NCI-H345 (cell line): ENCODE results near the gene LRRC1.

ENCODE experiments used
- DNase-seq: peaks from one replicate; lab custom pipeline; 2025; lab: John Stamatoyannopoulos, UW

The LRRC1 gene

DNA sequence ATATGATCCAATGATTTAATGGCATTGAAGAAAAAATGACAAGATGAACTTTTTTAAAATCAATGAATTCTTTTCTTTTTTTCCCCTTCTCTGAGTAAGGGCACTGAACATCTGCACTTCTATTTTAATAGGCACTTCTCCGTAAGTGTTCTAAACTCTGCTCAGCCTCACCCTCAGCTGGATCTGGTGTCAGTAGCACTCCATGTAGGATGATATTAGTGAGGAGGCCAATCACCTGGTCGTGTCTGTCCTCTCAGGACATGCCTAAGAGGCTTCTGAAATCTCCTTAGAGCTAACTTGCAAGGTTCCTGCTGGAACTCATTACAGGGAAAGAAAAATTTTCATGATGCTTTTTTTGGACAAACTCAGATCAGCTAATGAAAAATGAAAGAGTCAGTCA, 167.8 kb downstream of the LRRC1 start:
- no peak for DNase-seq

DNA sequence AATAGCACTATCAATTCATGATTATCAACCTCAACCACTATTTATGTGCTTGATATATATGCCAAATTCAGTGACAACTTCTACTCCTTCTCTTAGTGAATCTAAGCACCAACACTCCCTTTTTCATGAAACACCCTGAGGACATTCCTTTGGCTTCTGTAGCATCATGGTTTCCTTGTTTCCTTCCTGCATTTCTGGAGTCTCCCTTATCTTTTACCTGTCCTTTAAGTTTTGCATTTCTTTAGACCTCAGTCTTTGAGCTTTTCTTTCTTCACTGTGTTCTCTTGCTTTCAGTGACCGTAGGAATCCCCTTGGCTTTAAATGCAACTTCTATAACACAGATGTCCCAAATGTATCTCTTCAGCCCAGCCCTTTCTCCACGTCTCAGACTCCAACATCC, 172.6 kb downstream of the LRRC1 start:
- DNase-seq, result no peak
